GM18511 (cell line): Measurements from ENCODE around the gene ATG4A.

Experiments used
- ATAC-seq: cut with Tn5 transposase; IDR thresholded peaks from one replicate; pipeline ENCODE4 v1.9.1; 2021; ENCODE audit warnings: mild to moderate bottlenecking, moderate library complexity; ENCODE audit not compliant: unreplicated experiment

The ATG4A gene

GRCh38 chrX:108122748-108123147 lies 31.2 kb downstream of the ATG4A start:
- no peak for ATAC-seq

GRCh38 chrX:108123591-108124366 lies 32.2 kb downstream of the ATG4A start:
- ATAC-seq, result no peak

GRCh38 chrX:108126661-108127060 lies 35.1 kb downstream of the ATG4A start:
- ATAC-seq, result no peak

DNA sequence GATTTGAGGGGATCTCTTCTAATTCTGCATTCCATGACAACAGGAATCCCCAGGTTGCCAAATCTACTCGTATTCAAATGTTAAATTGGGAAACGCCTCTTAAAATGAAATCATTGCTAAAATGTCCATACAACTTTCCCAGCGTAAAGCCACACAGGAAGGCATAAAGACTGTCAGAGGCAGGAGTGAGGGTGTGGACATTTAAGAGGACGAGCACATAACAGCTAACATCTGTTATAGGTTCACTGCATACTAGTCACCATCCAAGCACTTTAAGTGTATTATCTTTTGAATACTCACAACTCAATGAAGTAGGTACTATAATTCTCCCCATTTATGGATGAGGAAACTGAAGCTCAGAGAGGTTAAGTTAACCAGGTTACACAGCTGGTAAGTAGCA lies 35.6 kb downstream of the ATG4A start:
- ATAC-seq, result no peak

DNA sequence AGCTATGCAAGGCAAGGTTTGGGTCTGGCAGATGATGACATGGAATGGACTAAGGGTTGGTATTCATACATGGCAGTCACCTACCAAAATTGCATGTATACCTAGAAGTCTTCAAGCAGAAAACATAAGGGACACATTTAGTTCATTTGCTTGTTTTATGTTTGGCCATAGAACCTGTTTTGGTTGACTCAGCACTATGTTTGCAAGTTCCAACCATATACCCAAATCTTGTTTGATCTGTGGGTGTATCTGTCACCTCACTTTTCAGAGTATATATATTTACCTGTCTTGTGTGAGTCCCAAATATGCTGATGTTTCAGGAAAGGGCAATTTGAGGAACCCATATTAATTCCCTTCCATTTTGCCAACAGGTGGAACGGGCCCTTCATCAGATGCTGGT lies 39.3 kb downstream of the ATG4A start:
- no peak for ATAC-seq

GRCh38 chrX:108131471-108131870 lies 39.9 kb downstream of the ATG4A start:
- ATAC-seq, result no peak

DNA sequence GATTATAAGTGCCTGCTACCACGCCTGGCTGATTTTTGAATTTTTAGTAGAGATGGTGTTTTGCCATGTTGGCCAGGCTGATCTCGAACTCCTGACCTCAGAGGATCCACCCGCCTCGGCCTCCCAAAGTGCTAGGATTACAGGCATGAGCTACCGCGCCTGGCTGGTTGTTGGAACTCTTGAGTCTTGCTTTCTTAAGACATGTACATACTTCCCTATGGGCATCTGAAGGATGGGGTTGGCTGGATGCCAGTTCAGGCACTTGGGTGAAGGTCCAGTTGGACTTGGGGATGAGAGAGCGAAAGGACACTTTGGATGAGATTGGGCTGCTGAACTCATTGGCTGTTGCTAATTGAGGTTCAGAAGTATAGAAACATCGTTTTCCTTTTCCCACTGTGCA lies 40.5 kb downstream of the ATG4A start:
- no peak for ATAC-seq

DNA sequence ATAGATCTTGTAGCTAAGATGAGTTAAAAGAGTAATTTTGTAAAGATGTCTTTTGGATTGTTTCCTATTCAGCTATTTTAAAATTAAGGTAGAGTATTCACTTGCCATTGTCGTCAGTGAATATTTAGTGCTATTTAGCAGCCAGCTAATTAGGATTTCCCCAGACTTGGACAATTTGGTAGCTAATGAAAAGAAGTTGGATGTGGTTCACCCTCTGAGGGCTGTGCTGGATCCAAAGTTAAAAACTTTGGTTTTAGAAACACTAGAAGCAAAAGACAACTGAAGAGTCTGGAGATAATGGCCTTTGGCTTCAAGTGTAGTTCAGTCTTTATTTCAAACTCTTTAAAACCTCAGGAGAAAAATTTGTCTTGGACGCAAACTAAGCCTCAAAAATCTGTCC lies 41.3 kb downstream of the ATG4A start:
- no peak for ATAC-seq

- ATAC-seq, result no peak
Measured at GRCh38 chrX:108134724-108135123, 43.1 kb downstream of the ATG4A start.

DNA sequence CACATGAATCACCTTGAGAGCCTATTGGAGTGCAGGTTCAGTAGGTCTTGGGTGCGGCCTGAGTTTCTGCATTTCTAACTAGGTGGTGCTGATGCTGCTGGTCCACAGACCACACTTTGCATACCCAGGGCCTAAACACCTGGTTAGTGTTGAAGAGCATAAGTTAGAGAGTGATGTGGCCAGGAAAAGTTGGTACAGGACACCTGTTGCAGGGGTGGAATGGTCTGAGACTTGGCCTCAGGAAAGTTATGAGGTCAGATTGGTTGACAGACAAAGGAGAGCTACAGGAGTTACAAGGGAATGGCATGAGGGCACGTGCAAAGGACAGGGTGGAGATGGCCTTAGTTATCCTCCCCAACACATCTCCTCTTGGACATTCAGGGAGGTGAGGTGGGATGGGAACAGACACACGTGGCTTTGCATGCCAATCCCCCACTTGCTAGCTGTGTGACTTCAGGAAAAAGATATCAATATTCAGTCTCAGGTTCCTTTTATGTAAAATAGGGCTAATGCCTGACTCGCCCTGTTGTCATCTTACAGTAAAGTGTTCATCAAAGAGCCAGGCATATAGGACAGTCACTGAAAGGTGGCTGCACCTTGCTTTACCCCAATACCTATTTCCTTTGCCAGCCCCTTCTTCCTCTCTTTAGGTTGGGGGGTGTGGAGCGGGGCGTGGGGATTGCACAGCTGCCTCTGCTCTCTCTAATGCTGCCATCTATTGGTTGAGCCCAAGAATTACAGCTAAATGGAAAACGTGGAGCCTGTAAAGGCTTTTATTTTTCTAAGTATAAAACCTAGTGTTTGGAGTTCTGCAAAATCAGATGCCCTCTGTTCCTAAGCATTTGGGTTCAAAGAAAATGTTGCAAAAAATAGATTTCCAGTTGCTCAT lies 47.5 kb downstream of the ATG4A start:
- ATAC-seq, result no peak

DNA sequence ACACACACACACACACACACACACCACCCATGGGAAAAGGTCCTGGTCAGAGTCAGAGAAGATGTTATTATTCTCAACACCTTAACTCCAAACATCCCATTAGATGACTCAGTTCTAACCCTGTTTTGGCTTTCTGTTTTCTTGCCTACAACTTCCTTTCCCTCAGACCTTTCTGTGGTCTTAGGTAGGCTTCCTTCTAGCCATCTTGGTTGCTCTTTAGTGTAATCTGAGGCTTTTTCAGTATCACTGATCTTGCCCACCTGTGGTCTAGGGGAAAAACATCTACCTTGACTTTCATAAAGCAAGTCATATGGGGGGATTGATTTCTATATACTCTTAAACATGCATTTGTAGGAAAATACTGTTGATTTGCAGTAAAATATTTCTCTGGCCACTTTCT lies 56.9 kb downstream of the ATG4A start:
- peak; percentile 69 for ATAC-seq

- ATAC-seq, result no peak
Measured at GRCh38 chrX:108156082-108156481, 64.5 kb downstream of the ATG4A start.

GRCh38 chrX:108156934-108157466 lies 65.4 kb downstream of the ATG4A start:
- ATAC-seq, result no peak

DNA sequence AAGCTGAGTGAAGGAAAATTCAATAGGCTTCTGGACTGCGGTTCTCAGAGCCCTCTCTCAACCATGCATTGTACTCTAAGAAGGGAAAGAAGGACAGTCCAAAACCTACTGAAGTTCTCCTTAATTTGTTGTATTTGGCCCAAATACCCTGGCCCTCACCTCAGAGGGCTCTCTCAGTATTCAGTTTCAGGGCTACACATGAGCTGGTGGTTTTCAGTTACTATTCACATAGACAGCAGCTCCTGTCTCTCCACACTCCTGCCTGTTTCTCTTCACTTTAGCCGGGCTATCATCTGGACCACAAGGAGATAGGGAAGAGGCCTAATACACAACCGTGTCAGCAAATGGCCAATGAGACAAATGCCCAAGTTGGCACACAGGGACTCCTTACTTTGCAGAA lies 66.0 kb downstream of the ATG4A start:
- no peak for ATAC-seq

GRCh38 chrX:108159028-108159670 lies 67.6 kb downstream of the ATG4A start:
- ATAC-seq, result no peak

GRCh38 chrX:108160309-108160708 lies 68.7 kb downstream of the ATG4A start:
- no peak for ATAC-seq

DNA sequence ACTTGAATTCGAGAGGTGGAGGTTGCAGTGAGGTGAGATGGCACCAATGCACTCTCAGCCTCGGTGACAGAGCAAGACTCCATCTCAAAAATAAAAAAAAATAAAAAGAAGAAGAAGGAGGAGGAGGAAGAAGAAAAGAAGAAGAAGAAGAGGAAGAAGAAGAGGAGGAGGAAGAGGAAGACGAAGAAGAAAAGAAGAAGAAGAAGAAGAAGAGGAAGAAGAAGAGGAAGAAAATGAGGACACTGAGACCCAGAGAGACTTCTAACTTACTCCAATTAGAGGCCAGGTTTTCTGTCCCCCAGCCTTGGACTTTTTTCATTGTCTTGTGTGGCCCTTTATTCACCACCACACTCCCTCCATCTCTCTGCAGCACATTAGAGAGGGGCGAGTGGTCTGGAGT lies 70.7 kb downstream of the ATG4A start:
- no peak for ATAC-seq

DNA sequence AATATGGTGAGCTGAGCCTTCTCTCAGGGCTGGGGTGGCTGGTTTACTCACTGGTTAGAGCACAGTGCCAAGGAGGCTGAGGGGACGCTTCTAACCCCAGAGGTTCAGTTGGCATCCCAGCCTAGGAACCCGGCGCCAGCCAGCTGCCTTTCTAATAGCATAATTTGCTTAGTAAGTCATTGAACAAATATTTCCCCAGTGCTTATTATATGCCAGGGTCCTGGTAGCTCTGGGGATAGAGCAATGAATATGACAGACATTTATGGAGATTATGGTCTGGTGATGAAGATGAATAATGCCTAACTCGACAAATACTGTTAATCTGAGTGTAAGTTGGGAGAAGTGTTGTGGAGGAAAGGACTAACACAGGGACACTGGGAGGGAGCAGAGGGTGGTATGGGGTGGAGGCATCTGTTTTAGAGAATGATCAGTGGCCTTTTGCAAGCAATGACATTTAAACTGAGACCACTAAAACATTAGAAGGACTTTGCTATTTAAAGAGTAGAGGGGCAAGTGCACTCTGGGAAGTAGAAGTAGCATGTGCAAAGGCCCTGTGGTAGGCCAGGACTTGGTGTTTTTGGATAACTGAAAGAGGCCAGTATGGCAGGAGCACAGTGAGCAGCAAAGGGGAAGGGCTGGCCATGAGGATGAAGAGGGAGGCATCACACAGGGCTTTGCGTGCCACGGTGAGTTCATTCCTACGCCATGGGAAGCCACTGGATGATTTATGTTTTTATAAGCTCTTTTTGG lies 71.9 kb downstream of the ATG4A start:
- no peak for ATAC-seq

DNA sequence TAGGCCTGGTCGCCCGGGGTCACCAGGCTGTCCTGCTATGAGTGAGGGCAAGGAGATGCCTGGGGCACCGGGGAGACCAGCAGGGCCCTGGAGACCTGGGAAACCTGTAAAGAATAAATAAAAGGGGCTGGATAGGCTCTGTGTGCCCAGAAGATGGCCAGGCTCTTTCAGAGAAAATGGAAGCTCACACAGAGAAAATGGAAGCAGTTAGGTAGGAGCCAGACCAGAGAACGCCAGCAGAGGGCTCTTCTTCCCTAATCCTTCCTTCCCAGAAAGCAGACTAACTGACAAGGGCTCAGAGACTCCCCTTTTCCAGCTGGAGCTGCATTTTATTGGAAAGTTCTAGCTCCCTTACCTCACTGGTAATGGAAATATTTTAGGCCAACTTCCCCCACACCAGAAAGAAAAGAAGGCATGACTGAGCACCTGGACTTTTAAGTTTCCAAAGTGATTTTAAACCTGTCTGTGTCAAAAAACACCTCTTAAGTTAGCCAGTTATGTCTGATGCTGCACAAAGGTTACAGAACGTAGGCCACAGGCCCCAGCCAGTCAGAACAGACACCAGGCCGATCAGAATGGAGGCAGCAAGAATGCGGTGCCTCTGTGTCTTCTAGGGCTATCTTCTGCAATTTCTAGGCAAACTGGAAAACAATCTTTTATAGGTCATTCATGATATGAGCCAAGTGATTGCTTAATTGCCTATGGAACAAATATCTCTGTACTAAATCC lies 74.0 kb downstream of the ATG4A start:
- ATAC-seq, result no peak
